WTC11 (cell line): ENCODE measurements around the gene CCS. TPM values are rescaled to one million over a fixed set of nuclear protein-coding genes. Genes with fewer than 3 reads are reported as not detected.
"Not testable (repeated sequence)": the region's sequence is repeated elsewhere in the genome, so short reads cannot be mapped to it uniquely, and the experiment has no call there.

Experiments used
- ATAC-seq: fragments of 200-7000 bp; cut with Tn5 transposase; 2 replicates; pipeline ENCODE4 v1.10.0; 2021; ENCODE audit warnings: mild to moderate bottlenecking, moderate library complexity
- CTCF ChIA-PET: fragments of 300-600 bp; sonication (Branson Sonifier 250); formaldehyde crosslinking; loops from one replicate; lab custom pipeline; 2021; ENCODE audit warnings: antibody characterized with exemption; lab: Charles Lee
- POLR2A ChIA-PET: fragments of 350-600 bp; sonication (Branson Sonifier 250); formaldehyde crosslinking; loops from one replicate; lab custom pipeline; 2021; ENCODE audit warnings: antibody characterized with exemption; lab: Charles Lee
- DNase-seq: peaks from one replicate; pipeline ENCODE4 v3.0.0; 2021; ENCODE audit warnings: low spot score
- H3K27ac Mint-ChIP-seq: 2 replicates; pipeline ENCODE4 v1.8.0; 2021; ENCODE audit warnings: mixed read lengths
- H3K27me3 Mint-ChIP-seq: 2 replicates; pipeline ENCODE4 v1.8.0; 2021; ENCODE audit warnings: low read depth, mild to moderate bottlenecking, moderate library complexity, mixed read lengths
- H3K36me3 Mint-ChIP-seq: 2 replicates; pipeline ENCODE4 v1.8.0; 2021; ENCODE audit warnings: mixed read lengths
- H3K4me1 Mint-ChIP-seq: 2 replicates; pipeline ENCODE4 v1.8.0; 2022; ENCODE audit warnings: mixed read lengths
- H3K4me3 Mint-ChIP-seq: 2 replicates; pipeline ENCODE4 v1.8.0; 2021; ENCODE audit warnings: mild to moderate bottlenecking, moderate library complexity, mixed read lengths
- H3K9me3 Mint-ChIP-seq: 2 replicates; pipeline ENCODE4 v1.8.0; 2021; ENCODE audit warnings: mixed read lengths
- ATF1 ChIP-seq: sonication (generic); formaldehyde crosslinking; IDR thresholded peaks from 2 replicates; pipeline ENCODE4 v1.8.1; 2023; ENCODE audit warnings: mild to moderate bottlenecking, moderate library complexity, missing genetic modification reagents
- E2F4 ChIP-seq: sonication (generic); formaldehyde crosslinking; IDR thresholded peaks from 2 replicates; pipeline ENCODE4 v1.8.1; 2022; ENCODE audit warnings: low read depth, mild to moderate bottlenecking, moderate library complexity, missing genetic modification reagents, borderline replicate concordance
- GABPB1 ChIP-seq: sonication (generic); formaldehyde crosslinking; IDR thresholded peaks from 2 replicates; pipeline ENCODE4 v1.8.1; 2023; ENCODE audit warnings: mild to moderate bottlenecking, missing genetic modification reagents
- GTF2I ChIP-seq: fragments of 250-450 bp; sonication (Bioruptor Pico); conservative IDR thresholded peaks from 2 replicates; pipeline ENCODE4 v1.4.0; 2021; ENCODE audit warnings: mild to moderate bottlenecking
- SMAD4 ChIP-seq: sonication (generic); formaldehyde crosslinking; IDR thresholded peaks from 2 replicates; pipeline ENCODE4 v1.8.0; 2022; ENCODE audit warnings: mild to moderate bottlenecking, missing genetic modification reagents
- TP53 ChIP-seq: sonication (generic); formaldehyde crosslinking; IDR thresholded peaks from 2 replicates; pipeline ENCODE4 v1.8.1; 2023; ENCODE audit warnings: mild to moderate bottlenecking, missing genetic modification reagents
- USF2 ChIP-seq: sonication (generic); formaldehyde crosslinking; IDR thresholded peaks from 2 replicates; pipeline ENCODE4 v1.8.1; 2023; ENCODE audit warnings: mild to moderate bottlenecking, missing genetic modification reagents, moderate library complexity
- ZBTB21 ChIP-seq: sonication (generic); formaldehyde crosslinking; IDR thresholded peaks from 2 replicates; pipeline ENCODE4 v1.8.1; 2023; ENCODE audit warnings: mild to moderate bottlenecking, missing genetic modification reagents, borderline replicate concordance
- ZNF219 ChIP-seq: sonication (generic); formaldehyde crosslinking; IDR thresholded peaks from 2 replicates; pipeline ENCODE4 v1.8.0; 2023; ENCODE audit warnings: missing genetic modification reagents, mild to moderate bottlenecking, borderline replicate concordance
- ZNF416 ChIP-seq: fragments of 250-450 bp; sonication (Bioruptor Pico); IDR thresholded peaks from 2 replicates; pipeline ENCODE4 v1.9.0; 2021; ENCODE audit warnings: mild to moderate bottlenecking, inconsistent platforms
- ZNF671 ChIP-seq: fragments of 250-450 bp; sonication (Bioruptor Pico); IDR thresholded peaks from 2 replicates; pipeline ENCODE4 v1.8.0; 2021; ENCODE audit warnings: mild to moderate bottlenecking
- total RNA-seq: library from RNA; stranded (reverse); gene quantifications from 3 replicates; pipeline ENCODE4 v1.2.3, GENCODE V29; 2021
- TF ChIP-seq, protein P1 (sequence below): fragments of 250-450 bp; sonication (Bioruptor Pico); IDR thresholded peaks from 2 replicates; pipeline ENCODE4 v1.9.0; 2021; ENCODE audit warnings: mild to moderate bottlenecking
- TF ChIP-seq, protein P2 (sequence below): sonication (generic); formaldehyde crosslinking; IDR thresholded peaks from 2 replicates; pipeline ENCODE4 v1.8.0; 2022; ENCODE audit warnings: missing genetic modification reagents
- TF ChIP-seq, protein P3 (sequence below): sonication (generic); formaldehyde crosslinking; IDR thresholded peaks from 2 replicates; pipeline ENCODE4 v1.8.0; 2022; ENCODE audit warnings: mild to moderate bottlenecking, missing genetic modification reagents
- TF ChIP-seq, protein P4 (sequence below): sonication (generic); formaldehyde crosslinking; IDR thresholded peaks from 2 replicates; pipeline ENCODE4 v1.8.1; 2022; ENCODE audit warnings: missing genetic modification reagents, borderline replicate concordance

The CCS gene
- total RNA-seq, 1 experiment from 2014 or later: 35.9 TPM

GRCh38 chr11:66586136-66586535 is 6.8 kb upstream of the CCS start (continued):
- TF ChIP-seq, protein P1, sequence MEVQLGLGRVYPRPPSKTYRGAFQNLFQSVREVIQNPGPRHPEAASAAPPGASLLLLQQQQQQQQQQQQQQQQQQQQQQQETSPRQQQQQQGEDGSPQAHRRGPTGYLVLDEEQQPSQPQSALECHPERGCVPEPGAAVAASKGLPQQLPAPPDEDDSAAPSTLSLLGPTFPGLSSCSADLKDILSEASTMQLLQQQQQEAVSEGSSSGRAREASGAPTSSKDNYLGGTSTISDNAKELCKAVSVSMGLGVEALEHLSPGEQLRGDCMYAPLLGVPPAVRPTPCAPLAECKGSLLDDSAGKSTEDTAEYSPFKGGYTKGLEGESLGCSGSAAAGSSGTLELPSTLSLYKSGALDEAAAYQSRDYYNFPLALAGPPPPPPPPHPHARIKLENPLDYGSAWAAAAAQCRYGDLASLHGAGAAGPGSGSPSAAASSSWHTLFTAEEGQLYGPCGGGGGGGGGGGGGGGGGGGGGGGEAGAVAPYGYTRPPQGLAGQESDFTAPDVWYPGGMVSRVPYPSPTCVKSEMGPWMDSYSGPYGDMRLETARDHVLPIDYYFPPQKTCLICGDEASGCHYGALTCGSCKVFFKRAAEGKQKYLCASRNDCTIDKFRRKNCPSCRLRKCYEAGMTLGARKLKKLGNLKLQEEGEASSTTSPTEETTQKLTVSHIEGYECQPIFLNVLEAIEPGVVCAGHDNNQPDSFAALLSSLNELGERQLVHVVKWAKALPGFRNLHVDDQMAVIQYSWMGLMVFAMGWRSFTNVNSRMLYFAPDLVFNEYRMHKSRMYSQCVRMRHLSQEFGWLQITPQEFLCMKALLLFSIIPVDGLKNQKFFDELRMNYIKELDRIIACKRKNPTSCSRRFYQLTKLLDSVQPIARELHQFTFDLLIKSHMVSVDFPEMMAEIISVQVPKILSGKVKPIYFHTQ: no peak
- TF ChIP-seq ZNF671 (no peak), ZBTB21 (no peak), USF2 (no peak), ZNF416 (no peak)
- TF ChIP-seq, protein P2, sequence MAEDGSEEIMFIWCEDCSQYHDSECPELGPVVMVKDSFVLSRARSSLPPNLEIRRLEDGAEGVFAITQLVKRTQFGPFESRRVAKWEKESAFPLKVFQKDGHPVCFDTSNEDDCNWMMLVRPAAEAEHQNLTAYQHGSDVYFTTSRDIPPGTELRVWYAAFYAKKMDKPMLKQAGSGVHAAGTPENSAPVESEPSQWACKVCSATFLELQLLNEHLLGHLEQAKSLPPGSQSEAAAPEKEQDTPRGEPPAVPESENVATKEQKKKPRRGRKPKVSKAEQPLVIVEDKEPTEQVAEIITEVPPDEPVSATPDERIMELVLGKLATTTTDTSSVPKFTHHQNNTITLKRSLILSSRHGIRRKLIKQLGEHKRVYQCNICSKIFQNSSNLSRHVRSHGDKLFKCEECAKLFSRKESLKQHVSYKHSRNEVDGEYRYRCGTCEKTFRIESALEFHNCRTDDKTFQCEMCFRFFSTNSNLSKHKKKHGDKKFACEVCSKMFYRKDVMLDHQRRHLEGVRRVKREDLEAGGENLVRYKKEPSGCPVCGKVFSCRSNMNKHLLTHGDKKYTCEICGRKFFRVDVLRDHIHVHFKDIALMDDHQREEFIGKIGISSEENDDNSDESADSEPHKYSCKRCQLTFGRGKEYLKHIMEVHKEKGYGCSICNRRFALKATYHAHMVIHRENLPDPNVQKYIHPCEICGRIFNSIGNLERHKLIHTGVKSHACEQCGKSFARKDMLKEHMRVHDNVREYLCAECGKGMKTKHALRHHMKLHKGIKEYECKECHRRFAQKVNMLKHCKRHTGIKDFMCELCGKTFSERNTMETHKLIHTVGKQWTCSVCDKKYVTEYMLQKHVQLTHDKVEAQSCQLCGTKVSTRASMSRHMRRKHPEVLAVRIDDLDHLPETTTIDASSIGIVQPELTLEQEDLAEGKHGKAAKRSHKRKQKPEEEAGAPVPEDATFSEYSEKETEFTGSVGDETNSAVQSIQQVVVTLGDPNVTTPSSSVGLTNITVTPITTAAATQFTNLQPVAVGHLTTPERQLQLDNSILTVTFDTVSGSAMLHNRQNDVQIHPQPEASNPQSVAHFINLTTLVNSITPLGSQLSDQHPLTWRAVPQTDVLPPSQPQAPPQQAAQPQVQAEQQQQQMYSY (CRISPR knock-in tag): no peak

DNA sequence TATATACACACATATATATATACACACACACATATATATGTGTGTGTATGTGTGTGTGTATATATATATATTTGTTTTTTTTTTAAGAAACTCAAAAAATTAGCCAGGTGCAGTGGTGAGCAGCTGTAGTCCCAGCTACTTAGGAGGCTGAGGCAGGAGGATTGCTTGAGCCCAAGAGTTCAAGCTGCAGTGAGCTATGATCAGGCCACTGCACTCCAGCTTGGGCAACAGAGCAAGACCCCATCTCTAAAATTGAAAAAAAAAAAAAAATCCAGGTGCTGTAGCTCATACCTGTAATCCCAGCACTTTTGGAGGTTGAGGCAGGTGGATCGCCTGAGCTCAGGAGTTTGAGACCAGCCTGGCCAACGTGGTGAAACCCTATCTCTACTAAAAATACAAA is 3.7 kb upstream of the CCS start:
- CTCF ChIA-PET: interaction anchor here (1.0 kb wide), 1 partner anchor 10 kb away, joined by 3 read pairs; no protein-coding TSS in a partner anchor

GRCh38 chr11:66589996-66590675 is 2.8 kb upstream of the CCS start:
- H3K27me3 Mint-ChIP-seq: peaks cover 57% of the 10 kb centered on the region
- TF ChIP-seq ZNF671 (no peak), SMAD4 (CRISPR knock-in tag) (no peak), GTF2I (CRISPR knock-in tag) (no peak), ATF1 (no peak), TP53 (CRISPR knock-in tag) (no peak), GABPB1 (CRISPR knock-in tag) (no peak), E2F4 (CRISPR knock-in tag) (no peak), ZNF219 (CRISPR knock-in tag) (no peak), USF2 (no peak)
- TF ChIP-seq, protein P3, sequence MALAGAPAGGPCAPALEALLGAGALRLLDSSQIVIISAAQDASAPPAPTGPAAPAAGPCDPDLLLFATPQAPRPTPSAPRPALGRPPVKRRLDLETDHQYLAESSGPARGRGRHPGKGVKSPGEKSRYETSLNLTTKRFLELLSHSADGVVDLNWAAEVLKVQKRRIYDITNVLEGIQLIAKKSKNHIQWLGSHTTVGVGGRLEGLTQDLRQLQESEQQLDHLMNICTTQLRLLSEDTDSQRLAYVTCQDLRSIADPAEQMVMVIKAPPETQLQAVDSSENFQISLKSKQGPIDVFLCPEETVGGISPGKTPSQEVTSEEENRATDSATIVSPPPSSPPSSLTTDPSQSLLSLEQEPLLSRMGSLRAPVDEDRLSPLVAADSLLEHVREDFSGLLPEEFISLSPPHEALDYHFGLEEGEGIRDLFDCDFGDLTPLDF (CRISPR knock-in tag): no peak
- TF ChIP-seq, protein P4, sequence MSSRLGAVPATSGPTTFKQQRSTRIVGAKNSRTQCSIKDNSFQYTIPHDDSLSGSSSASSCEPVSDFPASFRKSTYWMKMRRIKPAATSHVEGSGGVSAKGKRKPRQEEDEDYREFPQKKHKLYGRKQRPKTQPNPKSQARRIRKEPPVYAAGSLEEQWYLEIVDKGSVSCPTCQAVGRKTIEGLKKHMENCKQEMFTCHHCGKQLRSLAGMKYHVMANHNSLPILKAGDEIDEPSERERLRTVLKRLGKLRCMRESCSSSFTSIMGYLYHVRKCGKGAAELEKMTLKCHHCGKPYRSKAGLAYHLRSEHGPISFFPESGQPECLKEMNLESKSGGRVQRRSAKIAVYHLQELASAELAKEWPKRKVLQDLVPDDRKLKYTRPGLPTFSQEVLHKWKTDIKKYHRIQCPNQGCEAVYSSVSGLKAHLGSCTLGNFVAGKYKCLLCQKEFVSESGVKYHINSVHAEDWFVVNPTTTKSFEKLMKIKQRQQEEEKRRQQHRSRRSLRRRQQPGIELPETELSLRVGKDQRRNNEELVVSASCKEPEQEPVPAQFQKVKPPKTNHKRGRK: no peak
- TF ChIP-seq, all 79 proteins: peak for 0
- Mint-ChIP-seq H3K9me3 (peaks cover 37% of the 10 kb centered on the region), H3K4me3 (no peak overlapping the region), H3K36me3 (peaks cover 18% of the 10 kb centered on the region), H3K27ac (no peak overlapping the region), H3K4me1 (peaks cover 11% of the 10 kb centered on the region)
- POLR2A ChIA-PET: no interaction called here
- CTCF ChIA-PET: no interaction called here
- no peak for DNase-seq
- no peak for ATAC-seq

More for the DNA sequence above, 3.7 kb upstream of the CCS start:
- DNase-seq, H3K4me3 Mint-ChIP-seq, ATAC-seq, H3K27ac Mint-ChIP-seq: not testable (repeated sequence)
- Mint-ChIP-seq H3K36me3 (peaks cover 18% of the 10 kb centered on the region), H3K27me3 (peaks cover 57% of the 10 kb centered on the region), H3K4me1 (peaks cover 11% of the 10 kb centered on the region), H3K9me3 (peaks cover 40% of the 10 kb centered on the region)
- POLR2A ChIA-PET: interaction anchor here (0.6 kb wide), 1 partner anchor 658 kb away, joined by 6 read pairs; no protein-coding TSS in a partner anchor
